Activated gamma-delta T cell treated with anti-CD3 and anti-CD28 coated beads, Interleukin-2, amount 50 U/mL, for 16 hours (primary cell): Measurements from ENCODE around the gene ANKS4B.
"Not testable (repeated sequence)": the region's sequence is repeated elsewhere in the genome, so short reads cannot be mapped to it uniquely, and the experiment has no call there.

ENCODE experiments used
- DNase-seq: peaks from one replicate; pipeline ENCODE4 v3.0.0-alpha.2; 2020; ENCODE audit warnings: low read depth

The ANKS4B gene

DNA sequence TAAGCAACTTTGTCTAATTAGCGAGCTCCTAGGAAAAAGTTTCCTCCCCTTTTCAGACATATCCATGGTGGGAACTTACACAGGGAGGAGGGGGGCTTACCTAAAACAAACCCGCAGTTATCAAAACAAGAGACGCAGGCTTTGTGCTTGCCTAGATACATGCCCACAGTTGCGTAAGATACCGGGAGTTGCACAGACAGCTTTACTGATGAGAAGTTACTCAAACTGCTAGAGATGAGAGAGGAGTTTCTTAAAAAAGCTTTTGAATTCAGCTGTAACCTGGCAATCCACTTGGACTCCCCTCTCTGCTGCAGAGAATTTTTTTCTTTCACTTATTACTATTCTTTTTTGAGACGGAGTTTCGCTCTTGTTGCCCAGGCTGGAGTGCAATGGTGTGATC lies 15.3 kb upstream of the ANKS4B start:
- no peak for DNase-seq

DNA sequence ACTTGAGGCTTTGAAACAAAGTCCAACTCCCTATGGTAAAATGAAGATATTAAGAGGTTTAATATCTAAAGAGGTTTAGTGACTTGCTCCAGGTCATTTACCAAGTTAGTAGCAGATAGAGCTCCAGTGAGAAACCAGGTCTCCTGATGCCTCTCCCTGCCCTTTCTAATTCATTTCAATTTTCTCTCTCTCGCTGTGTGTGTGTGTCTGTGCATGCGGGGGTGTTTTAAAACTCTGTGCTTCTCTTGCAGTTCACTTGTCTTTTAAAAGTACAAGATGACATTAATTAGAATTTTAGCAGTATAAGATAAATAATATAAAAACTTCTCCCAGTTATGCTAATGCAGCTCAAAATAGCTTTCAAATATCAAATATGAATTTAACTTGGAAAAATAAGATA lies 13.9 kb upstream of the ANKS4B start:
- no peak for DNase-seq

DNA sequence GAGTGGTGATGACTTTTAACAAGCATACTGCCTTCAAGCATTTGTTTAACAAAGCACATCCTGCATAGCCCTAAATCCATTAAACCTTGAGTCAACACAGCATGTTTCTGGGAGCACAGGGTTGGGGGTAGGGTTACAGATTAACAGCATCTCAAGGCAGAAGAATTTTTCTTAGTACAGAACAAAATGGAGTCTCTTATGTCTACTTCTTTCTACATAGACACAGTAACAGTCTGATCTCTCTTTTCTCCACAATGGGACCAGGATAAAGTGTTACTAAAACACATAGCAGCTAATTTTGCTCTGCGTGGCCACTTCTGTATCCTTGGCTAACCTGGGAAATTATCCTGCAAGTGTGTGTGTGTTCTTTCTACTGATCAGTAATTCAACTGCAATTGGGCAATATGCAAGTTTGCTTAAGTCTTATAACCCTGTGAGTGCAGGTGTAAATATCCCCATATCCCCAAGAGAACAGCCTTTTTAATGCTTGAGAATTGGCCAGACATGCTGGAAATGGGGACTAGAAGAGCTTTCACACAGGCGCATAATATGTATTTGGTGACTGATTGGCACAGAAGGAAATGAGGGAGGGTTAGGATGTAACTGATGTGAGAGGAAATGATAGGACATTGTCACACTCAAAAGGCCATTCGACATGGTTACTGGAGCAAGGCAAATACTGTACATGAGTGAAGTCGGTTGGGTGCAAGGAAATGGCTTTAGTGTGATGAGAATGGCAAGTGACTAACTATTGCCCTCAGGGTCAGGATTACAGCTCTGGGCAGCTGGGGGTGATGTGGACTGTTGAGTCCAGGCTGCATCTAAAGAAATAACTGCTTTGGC lies 10.8 kb upstream of the ANKS4B start:
- DNase-seq, result no peak

DNA sequence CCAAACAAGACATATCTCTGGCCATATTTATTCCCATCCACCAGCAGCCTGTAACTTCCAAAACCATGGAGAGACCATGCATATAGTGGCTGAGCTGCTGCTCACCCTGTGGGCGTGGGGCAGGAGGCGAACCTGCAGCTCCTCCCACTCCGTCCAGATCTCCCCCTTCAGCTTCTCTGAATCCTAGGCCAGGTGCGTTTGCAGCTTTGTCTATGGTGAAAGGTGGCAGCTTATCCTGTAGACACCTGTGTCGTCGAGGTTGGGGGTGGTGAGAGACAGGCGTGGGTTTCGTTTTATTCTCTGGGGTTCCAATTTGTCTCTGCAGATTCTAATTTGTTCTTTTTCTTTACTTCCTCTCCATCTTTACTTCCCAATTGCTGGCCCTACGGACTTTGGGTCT lies 9.7 kb upstream of the ANKS4B start:
- DNase-seq, result no peak

DNA sequence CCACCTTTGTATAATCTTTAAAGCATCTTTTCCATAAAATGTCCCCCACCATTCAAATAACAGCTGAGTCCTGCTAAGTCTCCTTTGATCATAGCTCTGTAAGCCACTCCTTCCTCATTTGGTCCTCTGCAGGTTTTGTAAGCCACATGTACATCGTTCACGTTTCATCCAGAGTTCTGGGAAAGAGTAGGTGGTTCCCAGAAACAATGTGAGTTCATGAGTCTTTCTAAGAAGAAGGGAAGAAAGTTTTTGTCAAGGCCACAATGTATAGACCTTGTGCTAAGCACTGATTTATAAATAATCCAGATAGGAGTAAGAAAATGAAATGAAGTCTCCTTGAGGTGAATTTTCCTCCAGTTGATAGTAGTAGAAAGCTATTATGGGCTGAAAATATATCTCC lies 8.7 kb upstream of the ANKS4B start:
- DNase-seq, result no peak

DNA sequence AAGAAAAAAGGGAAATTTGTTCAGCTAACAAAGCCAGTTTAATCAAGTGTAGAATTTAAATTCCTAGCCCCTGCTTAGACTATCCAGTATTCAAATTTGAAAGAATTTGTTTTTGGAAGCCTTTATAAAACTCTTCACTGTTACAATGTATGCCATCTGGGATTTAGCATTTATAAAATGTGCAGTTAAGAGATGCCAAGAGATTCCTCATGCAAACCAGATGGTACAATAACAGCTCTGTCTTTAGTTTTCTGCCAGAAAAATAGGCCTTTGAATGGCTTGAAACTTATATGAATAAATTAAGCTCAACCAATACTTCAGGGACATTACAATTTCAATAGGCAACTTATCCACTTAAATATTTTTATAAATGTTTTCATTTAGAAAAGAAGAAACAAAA lies 6.8 kb upstream of the ANKS4B start:
- DNase-seq, result no peak

DNA sequence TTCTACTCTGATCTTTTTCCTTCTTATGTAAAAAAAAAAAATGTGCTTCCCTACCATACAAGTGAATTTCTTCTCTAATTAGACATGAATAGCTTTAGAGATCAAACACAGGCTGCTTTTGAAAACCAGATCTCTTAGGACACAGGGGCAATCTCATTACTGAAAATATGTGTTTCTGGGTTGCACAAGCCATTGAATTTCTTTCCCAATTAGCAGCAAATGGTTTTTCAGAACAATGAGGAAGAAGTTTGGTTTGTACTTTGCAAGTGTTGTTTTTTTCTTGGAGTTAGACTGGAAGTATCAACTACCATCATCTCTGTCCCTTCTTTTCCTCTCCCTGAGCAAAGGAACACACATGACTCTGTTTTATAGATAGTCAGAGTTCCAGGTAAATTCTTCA lies 5.6 kb upstream of the ANKS4B start:
- DNase-seq, result no peak

DNA sequence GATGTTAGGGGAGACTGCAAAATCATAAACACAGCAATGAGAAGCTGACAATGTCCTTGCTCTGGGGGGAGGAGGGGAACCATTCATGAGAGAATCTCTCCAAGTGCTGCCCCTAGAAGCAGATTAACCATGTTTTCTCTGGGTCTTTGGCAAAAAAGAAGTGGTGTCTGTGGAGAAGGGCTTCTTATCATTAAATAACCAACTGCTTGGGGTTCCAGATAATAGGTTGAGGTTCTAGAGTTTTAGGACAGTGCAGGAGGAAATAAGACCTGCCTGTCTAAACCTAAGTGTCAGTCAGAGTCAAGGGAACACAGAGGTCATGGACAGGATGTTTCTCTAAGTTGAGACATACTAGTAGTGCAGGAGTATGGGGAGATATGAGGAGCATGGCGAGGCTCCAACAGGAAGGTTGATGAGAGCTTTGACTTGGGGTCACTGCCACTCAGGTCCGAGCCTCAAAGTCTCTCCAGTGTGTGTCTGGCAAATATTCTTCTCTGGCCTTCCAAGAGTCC lies 5.1 kb upstream of the ANKS4B start:
- DNase-seq, result no peak

DNA sequence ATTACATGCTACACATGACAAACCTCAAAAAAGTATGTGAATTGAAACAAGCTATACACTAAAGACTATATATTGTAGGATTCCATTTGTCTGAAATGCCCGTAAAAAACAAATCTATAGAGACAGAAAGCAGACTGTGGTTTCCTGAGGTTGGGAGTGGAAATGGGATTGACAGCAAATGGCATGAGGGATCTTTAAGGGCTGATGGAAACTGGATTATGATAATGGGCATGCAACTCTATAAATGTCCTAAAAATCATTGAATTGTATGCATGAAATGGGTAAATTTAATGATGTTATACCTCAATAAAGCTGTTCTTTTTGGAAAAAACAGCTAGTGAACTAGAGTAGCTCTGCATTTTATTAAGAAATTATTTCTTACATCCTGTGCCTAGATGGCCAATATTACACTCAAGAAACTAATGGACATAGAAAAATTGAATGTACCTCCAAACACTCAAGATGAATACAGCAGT lies 416 bp upstream of the ANKS4B start:
- no peak for DNase-seq

DNA sequence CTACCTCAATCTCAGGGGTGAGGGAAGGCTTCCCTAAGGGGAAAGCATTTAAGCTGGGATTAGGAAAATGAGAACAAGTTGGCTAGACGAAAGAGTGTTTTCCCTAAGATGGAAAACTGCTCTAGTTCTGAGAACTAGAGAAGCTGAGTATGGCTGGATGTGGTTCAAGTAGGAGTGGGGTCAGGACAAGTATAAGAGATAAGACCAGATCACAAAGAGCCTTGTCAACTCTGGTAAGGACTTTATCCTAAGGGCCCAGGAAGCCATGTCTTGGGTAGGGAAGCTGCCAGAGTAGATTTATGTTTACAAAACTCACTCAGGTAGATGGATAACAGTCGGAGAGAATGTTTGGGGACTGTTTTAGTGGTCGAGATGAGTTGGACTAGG lies 1.7 kb downstream of the ANKS4B start:
- DNase-seq, result no peak

DNA sequence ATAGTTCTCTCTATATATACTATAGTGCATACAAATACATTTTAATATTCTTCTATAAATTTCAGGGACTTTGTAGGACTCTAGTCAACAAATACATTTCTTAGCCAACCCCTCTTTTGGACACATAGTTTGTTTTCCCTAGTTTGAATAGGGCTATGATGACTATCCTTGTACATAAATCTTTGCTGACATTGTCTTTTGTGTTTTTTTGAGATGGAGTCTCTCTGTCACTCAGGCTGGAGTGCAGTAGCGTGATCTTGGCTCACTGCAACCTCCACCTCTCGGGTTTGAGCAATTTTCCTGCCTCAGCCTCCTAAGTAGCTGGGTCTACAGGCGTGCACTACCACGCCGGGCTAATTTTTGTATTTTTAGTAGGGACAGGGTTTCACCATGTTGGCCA lies 3.3 kb downstream of the ANKS4B start:
- DNase-seq, result no peak

DNA sequence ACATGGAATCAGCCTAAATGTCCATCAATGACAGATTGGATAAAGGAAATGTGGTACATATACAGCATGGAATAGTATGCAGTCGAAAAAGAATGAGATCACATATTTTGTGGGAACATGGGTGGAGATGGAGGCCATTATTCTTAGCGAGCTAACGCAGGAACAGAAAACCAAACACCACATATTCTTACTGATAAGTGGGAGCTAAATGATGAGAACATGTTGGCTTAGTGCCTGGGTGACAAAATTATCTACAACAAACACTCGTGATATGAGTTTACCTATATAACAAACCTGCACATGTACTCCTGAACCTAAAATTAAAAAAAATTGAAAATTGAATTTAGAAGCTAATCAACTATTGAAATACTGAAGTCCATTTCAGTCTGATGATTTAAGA lies 6.1 kb downstream of the ANKS4B start:
- DNase-seq, result no peak

DNA sequence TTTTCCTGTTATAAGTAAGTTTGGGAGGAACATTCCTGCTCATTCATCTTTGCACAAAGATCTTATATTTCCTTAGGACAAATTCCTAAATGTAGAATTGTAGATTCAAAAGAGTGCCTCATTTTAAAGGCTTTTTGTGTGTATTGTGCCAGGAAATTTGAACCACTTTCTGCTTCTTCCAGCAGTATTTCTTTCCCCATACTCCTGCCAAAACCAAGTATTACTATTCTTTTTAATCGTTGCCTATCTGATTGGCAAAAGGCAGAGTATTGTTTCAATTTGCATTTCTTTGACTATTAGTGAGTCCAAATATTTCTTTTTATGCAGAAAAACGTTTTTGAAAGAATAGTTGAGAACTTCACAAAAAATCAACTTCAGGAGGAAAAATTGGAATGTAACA lies 9.3 kb downstream of the ANKS4B start:
- DNase-seq, result no peak

DNA sequence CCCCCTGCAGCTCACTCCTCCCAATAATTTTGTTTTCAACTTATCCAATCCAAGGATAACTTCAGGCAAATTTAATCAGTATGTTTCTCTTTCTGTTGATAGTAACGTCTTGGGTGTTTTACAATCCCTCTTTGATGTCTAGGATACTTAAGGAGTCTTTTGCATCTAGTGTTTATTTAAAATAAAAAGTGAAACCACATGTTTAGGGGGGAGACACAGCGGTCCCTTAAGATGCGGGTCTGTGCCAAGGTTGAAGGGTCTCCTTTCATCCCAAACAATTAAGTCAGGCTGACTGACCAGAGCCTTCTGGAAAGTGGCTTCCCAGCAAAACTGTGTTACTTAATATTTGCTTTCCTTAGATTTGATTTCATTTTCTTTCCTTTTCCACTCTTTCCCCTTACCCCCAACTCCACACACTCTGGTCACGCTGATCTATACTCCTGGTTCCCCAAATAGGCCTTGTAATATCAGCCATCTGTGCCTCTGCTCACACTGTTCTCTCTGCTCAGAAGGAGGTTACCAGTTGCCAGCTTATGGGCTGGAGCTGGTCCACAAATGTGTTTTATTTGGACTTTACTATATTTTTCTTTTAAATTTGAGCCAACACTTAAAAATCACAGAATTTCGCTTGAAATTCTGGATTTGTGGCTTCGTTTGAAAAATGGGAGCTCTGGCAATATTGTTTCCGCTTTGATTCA lies 11.2 kb downstream of the ANKS4B start:
- no peak for DNase-seq

DNA sequence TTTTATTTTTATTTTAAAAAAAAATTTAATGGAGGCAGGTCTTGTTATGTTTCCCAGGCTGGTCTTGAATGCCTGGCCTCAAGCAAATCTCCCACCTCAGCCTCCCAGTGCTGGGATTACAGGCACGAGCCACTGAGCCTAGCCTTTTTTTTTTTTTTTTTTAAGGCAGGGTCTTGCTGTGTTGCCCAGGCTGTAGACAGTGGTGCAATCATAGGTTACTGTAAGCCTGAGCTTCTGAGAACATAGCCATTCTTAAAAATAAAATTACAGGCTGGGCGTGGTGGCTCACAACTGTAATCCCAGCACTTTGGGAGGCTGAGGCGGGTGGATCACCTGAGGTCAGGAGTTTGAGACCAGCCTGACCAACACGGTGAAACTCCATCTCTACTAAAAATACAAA lies 14.7 kb downstream of the ANKS4B start:
- not testable (repeated sequence) for DNase-seq

DNA sequence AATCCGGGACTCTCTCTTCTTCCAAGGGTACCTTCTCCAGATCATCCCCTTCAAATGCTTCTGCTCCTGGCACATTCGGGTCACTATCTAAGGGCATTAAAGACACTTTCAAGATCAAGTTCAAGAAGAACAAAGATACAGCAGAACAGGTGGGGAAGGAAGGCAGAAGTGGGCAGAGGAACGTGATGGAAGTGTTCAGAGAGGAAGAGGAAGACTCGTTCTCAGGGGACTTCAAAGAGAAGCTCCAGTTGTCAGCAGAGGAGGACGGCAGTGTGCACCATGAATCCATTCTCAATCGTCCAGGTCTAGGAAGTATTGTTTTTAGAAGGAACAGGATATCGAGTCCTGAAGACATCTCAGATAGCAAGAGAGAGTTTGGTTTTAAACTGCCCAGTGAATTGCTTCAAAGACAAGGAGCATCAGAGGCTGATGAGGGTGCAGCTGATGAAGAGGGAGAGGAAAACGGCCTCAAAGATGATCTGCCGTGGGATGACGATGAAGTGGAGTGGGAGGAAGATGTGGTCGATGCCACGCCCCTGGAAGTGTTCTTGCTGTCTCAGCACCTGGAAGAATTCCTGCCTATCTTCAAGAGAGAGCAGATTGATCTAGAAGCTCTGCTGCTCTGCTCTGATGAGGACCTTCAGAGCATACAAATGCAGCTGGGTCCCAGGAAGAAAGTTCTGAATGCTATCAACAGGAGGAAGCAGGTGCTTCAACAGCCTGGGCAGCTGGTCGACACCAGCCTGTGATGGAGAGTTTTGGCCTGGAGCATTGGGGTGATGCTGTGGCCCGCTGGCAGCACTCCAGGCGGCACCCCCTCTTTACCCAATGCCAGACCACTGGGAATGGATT lies 16.8 kb downstream of the ANKS4B start:
- no peak for DNase-seq

DNA sequence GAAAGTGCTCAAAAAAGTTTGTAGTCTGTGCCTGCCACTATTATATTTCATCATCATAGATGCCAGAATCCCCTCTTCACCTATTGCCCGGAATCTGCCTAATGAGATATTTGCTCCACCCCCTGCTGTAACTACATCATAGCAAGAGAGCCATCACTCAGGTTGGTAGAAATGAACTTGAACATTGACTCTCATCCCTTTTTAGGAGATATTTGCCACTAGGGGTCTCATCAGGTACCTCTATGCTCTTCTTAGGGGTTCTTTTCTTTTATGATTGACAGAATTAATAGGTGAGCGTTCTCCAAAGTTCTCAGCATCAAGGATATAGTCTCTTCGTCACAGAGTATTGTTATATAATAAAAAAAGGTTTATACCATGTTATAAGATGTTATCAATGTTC lies 20.0 kb downstream of the ANKS4B start:
- DNase-seq, result no peak

DNA sequence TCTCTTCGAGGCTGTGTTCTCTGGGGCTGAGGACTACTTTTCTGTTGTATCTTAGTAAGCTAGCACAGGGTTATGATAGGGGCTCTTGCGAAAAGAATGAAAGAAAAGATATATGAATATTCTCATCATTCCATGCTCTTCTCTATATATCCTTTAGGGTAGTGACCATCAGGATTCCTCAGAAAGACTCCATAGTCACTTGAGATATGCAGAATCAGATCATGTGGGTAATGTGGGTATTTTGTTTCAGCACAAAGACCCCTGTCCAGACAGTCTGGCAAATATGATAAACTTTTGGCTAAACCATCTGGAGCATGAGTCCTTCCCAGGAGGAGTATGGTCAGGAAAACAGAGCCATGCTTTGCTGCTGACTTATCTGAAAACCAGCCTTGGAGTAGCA lies 23.1 kb downstream of the ANKS4B start:
- no peak for DNase-seq

DNA sequence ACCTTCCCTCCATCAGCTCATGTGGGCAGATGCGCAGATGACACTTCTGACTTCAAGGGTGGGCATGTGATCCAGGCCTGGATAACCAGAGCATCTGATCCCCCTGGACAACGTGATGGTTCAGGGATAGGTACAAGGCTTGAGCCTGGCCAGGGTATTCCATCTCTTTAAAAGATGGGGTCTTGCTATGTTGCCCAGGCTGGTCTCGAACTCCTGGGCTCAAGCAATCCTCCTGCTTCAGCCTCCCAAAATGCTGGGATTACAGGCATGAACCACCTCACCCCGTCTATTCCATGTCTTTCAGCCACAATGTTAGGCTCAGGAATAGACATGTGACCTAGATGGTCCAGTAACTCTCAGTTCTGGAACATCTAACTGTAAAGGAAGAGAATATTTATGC lies 23.8 kb downstream of the ANKS4B start:
- DNase-seq, result no peak

DNA sequence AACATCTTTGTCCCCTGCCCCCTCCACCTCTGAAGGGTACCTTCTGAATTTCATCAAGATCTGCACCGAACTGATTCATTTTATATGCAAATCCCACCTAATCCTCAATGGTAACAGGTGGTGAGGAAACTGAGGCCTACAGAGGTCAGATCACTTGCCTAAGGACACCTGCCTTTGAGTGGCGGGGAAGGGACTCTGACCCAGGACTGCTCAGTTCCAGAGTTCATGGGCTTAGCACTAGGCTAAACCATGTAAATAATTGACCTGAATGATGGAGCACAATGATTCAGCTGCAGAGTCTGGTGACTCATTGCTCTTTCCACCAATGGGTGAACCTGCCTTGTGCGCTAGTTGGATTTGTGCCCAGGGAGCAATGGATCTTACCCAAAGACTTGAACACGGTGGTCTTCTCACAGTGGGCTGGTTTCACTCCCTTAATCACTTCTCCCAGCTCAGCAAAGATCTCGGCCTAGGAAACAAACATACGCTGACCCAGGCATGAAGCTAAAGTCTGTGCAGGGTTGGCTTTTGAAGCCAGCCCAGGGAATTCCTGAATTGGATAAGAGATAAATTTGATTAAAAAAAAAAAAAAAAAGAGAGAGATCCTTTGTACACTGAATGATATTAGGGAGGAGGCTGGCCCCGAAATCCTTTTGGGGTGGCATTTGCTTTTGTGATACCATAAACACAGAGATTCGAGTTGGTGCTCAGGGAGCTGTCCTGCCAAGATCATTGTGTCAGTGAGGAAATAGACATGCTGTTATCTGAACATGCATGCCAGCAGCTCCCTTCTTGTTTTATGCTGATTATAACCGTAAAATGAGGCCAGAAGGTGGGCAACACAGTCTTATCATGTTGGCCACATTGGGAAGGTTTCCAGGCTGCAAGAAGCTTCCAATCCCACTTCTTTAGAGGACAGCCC lies 27.6 kb downstream of the ANKS4B start:
- no peak for DNase-seq
